Hematopoietic multipotent progenitor cell treated with erythropoietin and hydrocortisone succinate and interleukin-3 and kit ligand, for 17 days (in vitro differentiated cells): ENCODE results near the gene KBTBD4.
"Not testable (repeated sequence)": the region's sequence is repeated elsewhere in the genome, so short reads cannot be mapped to it uniquely, and the experiment has no call there.

Experiments
- DNase-seq: peaks from one replicate; pipeline ENCODE4 v3.0.0-alpha.2; 2015; ENCODE audit warnings: low spot score

Gene KBTBD4

DNA sequence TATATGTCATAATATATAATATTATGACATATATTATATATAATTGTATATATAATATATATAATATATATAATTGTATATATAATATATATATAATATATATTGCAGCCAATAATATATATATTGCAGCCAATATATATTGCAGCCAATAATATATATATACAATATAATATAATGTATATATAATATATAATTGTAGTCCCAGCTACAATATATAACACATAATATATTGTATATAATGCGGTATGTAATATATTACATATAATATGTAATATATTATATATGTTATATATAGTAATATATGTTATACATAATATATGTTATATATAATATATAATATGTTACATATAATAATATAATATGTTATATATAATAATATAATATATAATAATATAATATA is 20.1 kb downstream of the KBTBD4 start:
- DNase-seq = no peak

DNA sequence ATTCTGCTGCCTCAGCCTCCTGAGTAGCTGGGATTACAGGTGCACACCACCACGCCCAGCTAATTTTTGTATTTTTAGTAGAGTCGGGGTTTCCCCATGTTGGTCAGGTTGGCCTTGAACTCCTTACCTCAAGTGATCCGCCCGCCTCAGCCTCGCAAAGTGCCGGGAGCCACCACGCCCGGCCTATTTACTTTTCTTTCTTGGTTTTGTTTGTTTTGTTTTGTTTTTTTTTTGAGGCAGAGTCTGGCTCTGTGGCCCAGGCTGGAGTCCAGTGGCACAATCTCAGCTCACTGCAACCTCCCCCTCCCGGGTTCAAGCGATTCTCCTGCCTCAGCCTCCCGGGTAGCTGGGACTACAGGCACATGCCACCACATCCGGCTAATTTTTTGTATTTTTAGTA is 21.8 kb downstream of the KBTBD4 start:
- not testable (repeated sequence) for DNase-seq

GRCh38 chr11:47553406-47553743 is 25.4 kb downstream of the KBTBD4 start:
- no peak for DNase-seq

DNA sequence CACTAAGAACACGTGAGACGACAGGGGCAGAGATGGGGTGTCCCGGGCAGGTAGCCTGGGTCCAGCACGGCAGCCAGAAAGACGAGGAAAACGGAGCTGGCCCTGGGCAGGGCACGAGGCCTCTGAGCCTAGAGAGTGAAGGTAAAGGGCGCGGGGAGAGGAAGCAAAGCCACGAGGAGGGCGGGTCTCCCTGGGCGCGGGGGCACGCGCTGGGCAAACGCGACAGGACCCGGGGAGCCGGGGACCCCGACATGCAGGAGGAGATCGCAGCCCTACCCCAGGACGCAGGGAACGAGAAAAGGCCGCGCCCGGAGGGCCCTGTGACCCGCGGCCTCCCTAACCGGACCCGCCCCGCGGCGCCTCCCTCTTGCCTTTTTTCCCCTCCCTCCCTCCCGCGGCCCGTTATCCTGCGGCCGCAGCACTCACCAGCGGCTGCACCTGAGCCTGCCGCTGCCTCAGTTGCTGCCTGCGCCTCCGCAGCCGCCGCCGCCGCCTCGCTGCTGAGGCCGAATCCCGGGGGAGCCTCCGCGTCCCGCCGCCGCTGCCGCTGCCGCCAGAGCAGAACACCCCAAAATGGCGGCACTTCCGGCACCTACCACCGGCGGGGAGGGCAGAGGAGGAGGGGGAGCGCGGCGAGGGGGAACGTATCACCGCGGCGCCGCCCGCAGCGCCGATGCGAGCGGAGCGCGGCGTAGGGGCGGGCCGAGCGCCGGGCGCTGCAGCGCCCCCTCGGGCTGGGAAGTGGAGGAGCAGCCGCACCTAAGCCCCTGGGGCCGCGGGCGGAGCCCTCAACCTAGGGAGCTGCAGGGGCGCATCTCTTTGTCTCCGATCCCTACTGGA is 26.0 kb downstream of the KBTBD4 start, which contains the start of gene CELF1:
CELF1 (minus strand) TSS at position 567 of the 840 bp plus-strand sequence. CDS start 53,609 bp downstream, outside the sequence.
- DNase-seq = peak; percentile 93

GRCh38 chr11:47552056-47552565 is 26.7 kb downstream of the KBTBD4 start:
- DNase-seq = peak; percentile 21

GRCh38 chr11:47551086-47551485 is 27.7 kb downstream of the KBTBD4 start:
- peak; percentile 23 for DNase-seq

DNA sequence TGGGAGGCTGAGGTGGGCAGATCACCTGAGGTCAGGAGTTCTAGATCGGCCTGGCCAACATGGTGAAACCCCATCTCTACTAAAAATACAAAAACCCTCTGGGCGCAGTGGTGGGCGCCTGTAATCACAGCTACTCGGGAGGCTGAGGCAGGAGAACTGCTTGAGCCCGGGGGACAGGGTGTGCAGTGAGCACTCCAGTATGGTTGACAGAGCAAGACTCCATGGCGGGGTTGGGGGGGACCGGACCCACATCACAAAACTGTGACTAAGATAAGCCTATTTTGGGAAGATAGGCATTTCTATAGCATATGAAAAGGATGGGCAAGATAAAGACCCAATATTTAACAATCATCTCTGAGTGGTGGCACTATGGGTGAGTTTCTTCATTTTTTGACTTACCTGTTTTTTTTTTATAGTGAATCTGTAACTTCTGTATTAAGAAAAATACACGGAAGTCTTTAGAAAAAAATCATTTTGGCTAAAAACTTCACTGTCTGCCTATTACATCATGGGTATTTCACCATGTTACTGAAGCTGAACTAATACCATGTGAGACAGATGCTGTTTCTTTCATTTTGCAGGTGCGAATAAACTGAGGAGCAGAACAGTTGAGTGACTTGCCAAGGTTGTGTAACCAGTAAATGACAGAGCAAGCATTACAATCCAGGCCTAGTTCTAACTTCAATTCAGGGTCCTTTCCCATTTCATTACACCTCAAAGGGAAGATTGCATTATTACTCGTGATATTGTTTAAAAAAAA is 28.3 kb downstream of the KBTBD4 start:
- no peak for DNase-seq

DNA sequence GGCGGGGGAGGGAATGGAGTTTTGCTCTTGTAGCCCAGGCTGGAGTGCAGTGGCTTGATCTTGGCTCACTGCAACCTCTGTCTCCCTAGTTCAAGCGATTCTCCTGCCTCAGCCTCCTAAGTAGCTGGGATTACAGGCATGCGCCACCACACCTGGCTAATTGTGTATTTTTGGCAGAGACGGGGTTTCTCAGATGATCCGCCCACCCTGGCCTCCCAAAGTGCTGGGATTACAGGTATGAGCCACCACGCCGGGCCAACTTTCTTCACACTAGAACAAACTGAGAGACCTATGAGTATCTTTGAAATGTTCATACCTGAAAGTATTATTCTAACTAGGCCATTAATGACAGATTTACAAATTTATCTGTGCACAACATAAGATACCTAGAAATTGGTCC is 32.5 kb downstream of the KBTBD4 start:
- DNase-seq = not testable (repeated sequence)

- DNase-seq = no peak
Observed at GRCh38 chr11:47545298-47545697, 33.5 kb downstream of the KBTBD4 start.

- no peak for DNase-seq
Observed at GRCh38 chr11:47541070-47541469, 37.7 kb downstream of the KBTBD4 start.

- no peak for DNase-seq
Observed at GRCh38 chr11:47539681-47540039, 39.1 kb downstream of the KBTBD4 start.

- no peak for DNase-seq
Observed at GRCh38 chr11:47538741-47539565, 39.8 kb downstream of the KBTBD4 start.

GRCh38 chr11:47536915-47537314 is 41.9 kb downstream of the KBTBD4 start:
- DNase-seq = no peak

DNA sequence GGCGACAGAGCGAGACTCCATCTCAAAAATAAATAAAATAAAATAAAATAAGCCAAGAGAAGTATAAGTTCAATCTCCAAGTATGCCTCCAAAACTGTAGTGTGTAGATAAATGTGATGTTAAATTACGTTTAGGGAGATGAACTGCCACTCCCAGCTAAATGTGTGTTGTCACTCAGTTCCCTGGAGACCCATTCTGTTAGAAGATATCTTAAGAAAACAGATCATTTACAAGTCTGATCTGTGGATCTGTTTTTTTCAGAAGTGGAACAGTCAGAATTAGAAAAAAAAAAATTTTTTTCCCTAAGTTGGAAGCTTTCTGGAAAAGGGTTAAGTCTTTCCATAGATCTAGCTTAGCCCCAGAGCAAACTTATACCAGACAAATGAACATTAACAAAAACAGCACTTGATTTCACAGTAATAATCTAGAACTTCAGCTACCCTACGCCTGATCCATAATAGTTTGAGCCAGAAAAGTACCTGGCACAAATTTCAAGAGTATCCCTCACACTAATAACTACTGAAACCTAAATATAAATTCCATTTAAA is 44.0 kb downstream of the KBTBD4 start:
- no peak for DNase-seq

GRCh38 chr11:47533690-47534151 is 45.0 kb downstream of the KBTBD4 start:
- no peak for DNase-seq

GRCh38 chr11:47532597-47533213 is 46.1 kb downstream of the KBTBD4 start:
- DNase-seq = no peak

DNA sequence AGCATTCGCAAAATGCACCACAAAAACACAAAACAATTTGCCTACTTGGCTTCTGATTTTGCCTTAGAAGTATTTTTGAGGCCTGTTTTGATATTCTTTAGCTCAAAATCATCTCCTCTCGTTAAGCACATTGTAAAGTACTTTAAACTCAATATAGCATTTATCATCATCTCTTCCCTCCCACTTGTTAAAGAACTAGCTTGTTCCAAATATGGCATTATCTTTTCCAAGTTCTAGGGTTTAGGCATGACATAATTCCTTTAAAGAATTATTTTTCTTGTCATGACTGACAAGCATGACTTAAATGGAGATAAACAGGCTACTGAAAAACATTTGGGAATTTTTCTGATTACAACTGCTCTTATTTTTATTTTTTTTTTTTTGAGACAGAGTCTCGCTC is 47.1 kb downstream of the KBTBD4 start:
- DNase-seq = no peak

DNA sequence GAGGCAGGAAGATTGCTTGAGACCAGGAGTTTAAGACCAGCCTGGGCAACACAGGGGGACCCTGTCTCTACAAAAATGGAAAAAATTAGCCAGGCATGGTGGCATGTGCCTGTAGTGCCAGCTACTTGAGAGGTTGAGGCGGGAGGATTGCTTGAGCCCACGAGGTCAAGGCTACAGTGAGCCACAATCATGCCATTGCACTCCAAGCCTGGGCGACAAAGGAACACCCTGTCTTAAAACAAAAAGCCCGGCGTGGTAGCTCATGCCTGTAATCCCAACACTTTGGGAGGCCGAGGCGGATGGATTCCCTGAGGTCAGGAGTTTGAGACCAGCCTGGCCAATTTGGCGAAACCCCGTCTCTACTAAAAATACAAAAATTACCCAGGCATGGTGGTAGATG is 48.0 kb downstream of the KBTBD4 start:
- not testable (repeated sequence) for DNase-seq

GRCh38 chr11:47529951-47530350 is 48.8 kb downstream of the KBTBD4 start:
- DNase-seq = no peak

DNA sequence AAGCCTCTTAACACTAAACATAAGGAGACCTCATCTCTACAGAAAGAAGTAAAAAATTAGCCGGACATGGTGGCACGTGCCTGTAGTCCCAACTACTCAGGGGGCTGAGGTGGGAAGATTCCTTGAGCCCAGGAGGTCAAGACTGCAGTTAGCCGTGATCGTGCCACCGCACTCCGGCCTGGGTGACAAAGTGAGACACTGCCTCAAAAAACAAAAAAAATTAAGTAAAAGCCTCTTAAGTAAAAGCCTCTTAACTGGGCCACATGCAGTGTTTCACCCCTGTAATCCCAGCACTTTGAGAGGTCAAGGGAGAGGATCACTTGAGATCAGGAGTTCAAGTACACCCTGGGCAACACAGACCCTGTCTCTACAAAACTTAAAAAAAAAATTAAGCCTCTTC is 51.6 kb downstream of the KBTBD4 start:
- no peak for DNase-seq

DNA sequence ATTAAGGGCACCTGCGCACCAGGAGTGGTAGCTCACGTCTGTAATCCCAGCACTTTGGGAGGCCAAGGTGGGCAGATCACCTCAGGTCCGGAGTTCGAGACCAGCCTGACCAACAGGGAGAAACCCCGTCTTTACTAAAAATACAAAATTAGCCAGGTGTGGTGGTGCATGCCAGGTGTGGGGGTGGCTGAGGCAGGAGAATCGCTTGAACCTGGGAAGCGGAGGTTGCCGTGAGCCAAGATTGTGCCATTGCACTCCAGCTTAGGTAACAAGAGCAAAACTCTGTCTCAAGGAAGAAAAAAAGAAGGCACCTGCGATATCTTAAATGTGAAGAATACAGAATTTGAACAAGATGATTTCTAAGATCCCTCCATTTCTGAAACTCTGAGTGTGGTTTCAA is 52.7 kb downstream of the KBTBD4 start:
- DNase-seq = not testable (repeated sequence)
